HepG2 (cell line): ENCODE results near the gene PBX4. TPM values are rescaled to one million over a fixed set of nuclear protein-coding genes. Genes with fewer than 3 reads are reported as not detected.
A peak's percentile ranks its signal among the peaks of the same experiment; 100 is the strongest.

ENCODE experiments used
- BRD4 ChIP-seq: sonication (generic); formaldehyde crosslinking; IDR thresholded peaks from 2 replicates; pipeline ENCODE4 v1.4.0; 2020; ENCODE audit warnings: missing genetic modification reagents
- DRAP1 ChIP-seq: IDR thresholded peaks from 2 replicates; pipeline ENCODE4 v1.6.1; 2016; ENCODE audit warnings: missing genetic modification reagents, missing compliant biosample characterization
- EP300 ChIP-seq, 3 experiments: sonication (generic) in 1 of 3; formaldehyde crosslinking in 1 of 3; IDR thresholded peaks; 2 replicates each; pipeline versions ENCODE4 v1.5.1 to v1.6.1; 2011 to 2020; ENCODE audit warnings: low read depth in 2 of 3, low read length in 2 of 3, borderline replicate concordance in 1 of 3, improper control_type of control experiment in 1 of 3, mild to moderate bottlenecking in 1 of 3, missing genetic modification reagents in 1 of 3, moderate library complexity in 1 of 3
- HNF4A ChIP-seq: sonication (generic); formaldehyde crosslinking; IDR thresholded peaks from 2 replicates; pipeline ENCODE4 v1.4.0; 2020; ENCODE audit warnings: missing genetic modification reagents
- JUNB ChIP-seq: sonication (generic); formaldehyde crosslinking; IDR thresholded peaks from 2 replicates; pipeline ENCODE4 v1.8.0; 2022; ENCODE audit warnings: missing genetic modification reagents, mild to moderate bottlenecking, borderline replicate concordance
- KDM1A ChIP-seq: IDR thresholded peaks from 2 replicates; pipeline ENCODE4 v1.6.1; 2016; ENCODE audit warnings: missing compliant biosample characterization
- NFIC ChIP-seq: IDR thresholded peaks from 2 replicates; pipeline ENCODE4 v1.6.1; 2012; ENCODE audit warnings: mild to moderate bottlenecking, low read length, inconsistent platforms
- PBX2 ChIP-seq: IDR thresholded peaks from 2 replicates; pipeline ENCODE4 v1.6.1; 2016; ENCODE audit warnings: control low read depth
- PBX3 ChIP-seq: sonication (generic); formaldehyde crosslinking; IDR thresholded peaks from 2 replicates; pipeline ENCODE4 v1.8.1; 2023; ENCODE audit warnings: missing genetic modification reagents, inconsistent platforms, borderline replicate concordance
- POLR2AphosphoS2 ChIP-seq: IDR thresholded peaks from 2 replicates; pipeline ENCODE4 v1.6.1; 2011; ENCODE audit warnings: low read depth, low read length, improper control_type of control experiment
- POLR2AphosphoS5 ChIP-seq: IDR thresholded peaks from 2 replicates; pipeline ENCODE4 v1.6.1; 2012; ENCODE audit warnings: low read depth, low read length
- SRSF1 ChIP-seq: fragments of 200-400 bp; formaldehyde crosslinking; optimal IDR thresholded peaks from 2 replicates; pipeline ENCODE3; 2017; ENCODE audit warnings: mild to moderate bottlenecking, low read depth, low read length, moderate library complexity
- STAT6 ChIP-seq: sonication (generic); formaldehyde crosslinking; IDR thresholded peaks from 2 replicates; pipeline ENCODE4 v1.4.0; 2020; ENCODE audit warnings: missing genetic modification reagents, mild to moderate bottlenecking, borderline replicate concordance
- TEAD2 ChIP-seq: sonication (generic); formaldehyde crosslinking; IDR thresholded peaks from 2 replicates; pipeline ENCODE4 v1.9.0; 2021; ENCODE audit warnings: missing genetic modification reagents
- XBP1 ChIP-seq: sonication (generic); formaldehyde crosslinking; IDR thresholded peaks from 2 replicates; pipeline ENCODE4 v1.5.0; 2020; ENCODE audit warnings: missing genetic modification reagents
- ZBTB20 ChIP-seq: sonication (generic); formaldehyde crosslinking; IDR thresholded peaks from 2 replicates; pipeline ENCODE4 v1.8.1; 2023; ENCODE audit warnings: missing genetic modification reagents, low read depth, mild to moderate bottlenecking, borderline replicate concordance
- ZBTB42 ChIP-seq: sonication (generic); formaldehyde crosslinking; IDR thresholded peaks from 2 replicates; pipeline ENCODE4 v1.5.0; 2020; ENCODE audit warnings: mild to moderate bottlenecking, missing genetic modification reagents
- ZBTB43 ChIP-seq: sonication (generic); formaldehyde crosslinking; conservative IDR thresholded peaks from 2 replicates; pipeline ENCODE4 v1.4.0; 2020; ENCODE audit warnings: missing genetic modification reagents
- ZFP36L1 ChIP-seq: sonication (generic); formaldehyde crosslinking; IDR thresholded peaks from 2 replicates; pipeline ENCODE4 v1.8.0; 2022; ENCODE audit warnings: mild to moderate bottlenecking, missing genetic modification reagents, moderate library complexity
- ZNF510 ChIP-seq: sonication (generic); formaldehyde crosslinking; IDR thresholded peaks from 2 replicates; pipeline ENCODE4 v1.4.0; 2020; ENCODE audit warnings: low read depth, mild to moderate bottlenecking, missing genetic modification reagents
- ZNF772 ChIP-seq: sonication (generic); formaldehyde crosslinking; IDR thresholded peaks from 2 replicates; pipeline ENCODE4 v1.5.0; 2020; ENCODE audit warnings: mild to moderate bottlenecking, missing genetic modification reagents
- polyA plus RNA-seq, 8 experiments: library from polyadenylated mRNA; depleted of rRNA in 3 of 8; stranded (reverse) in 7 of 8; unstranded in 1 of 8; fragments of >200 nt; fragmentation: Illumina TruSeq in 4 of 8; extraction: Trizol in 4 of 8; gene quantifications; 2 replicates each; pipeline versions ENCODE4 v1.2.1 to v1.2.3, GENCODE V29; 2011 to 2016; ENCODE audit warnings: low read depth in 4 of 8, missing spikeins in 1 of 8, mixed read lengths in 1 of 8; ENCODE audit not compliant: insufficient read depth in 1 of 8
- total RNA-seq, 5 experiments: library from RNA; depleted of rRNA; stranded (reverse); fragments of >200 nt; fragmentation: Illumina TruSeq; extraction: Trizol; gene quantifications; 2 replicates each; pipeline ENCODE4 v1.2.3, GENCODE V29; 2016; ENCODE audit warnings: low read depth in 1 of 5

The PBX4 gene
- total and polyA plus RNA-seq, 2 of the 13 experiments (the other 11 are each of a cell fraction or from before 2014, with no cell fraction given), result not detected

GRCh38 chr19:19663256-19664120 lies 45.0 kb upstream of the PBX4 start, which contains the start of gene ATP13A1 (continued):
- TF ChIP-seq EP300 (IDR thresholded peaks at IDR 0.05; ENCODE audit: low read depth in 2 of 2, low read length in 2 of 2) (no peak; a peak in 1 of 4 replicates), EP300 (CRISPR knock-in tag; IDR thresholded peaks at IDR 0.05; ENCODE audit: borderline replicate concordance) (no peak), ZBTB20 (no peak), SRSF1 (peak; percentile 75), TEAD2 (CRISPR knock-in tag) (no peak), ZFP36L1 (no peak), HNF4A (CRISPR knock-in tag) (0 out of 2 replicates have a peak, but pooled peaks have one; percentile 21), NFIC (no peak), POLR2AphosphoS2 (no peak), ZBTB42 (no peak), PBX2 (CRISPR knock-in tag) (no peak), ZNF772 (CRISPR knock-in tag) (peak; percentile 80), JUNB (no peak), POLR2AphosphoS5 (peak; percentile 71), ZNF510 (no peak), DRAP1 (peak; percentile 47; the same call in 1 of the 2 replicates), BRD4 (CRISPR knock-in tag) (peak; percentile 61), KDM1A (CRISPR knock-in tag) (no peak), XBP1 (CRISPR knock-in tag) (no peak), STAT6 (no peak), ZBTB43 (no peak), PBX3 (no peak)
